Gastroesophageal sphincter (tissue), 3 donors: ENCODE data around the gene LTBP1.

ENCODE experiments used
- CTCF ChIP-seq, 4 experiments: fragments of 200-600 bp in 2 of 4; fragments of 450-650 bp in 2 of 4; sonication (generic) in 1 of 4; IDR thresholded peaks; one replicate each; pipeline ENCODE4 v1.5.1; 2017 to 2019; ENCODE audit warnings: antibody characterized with exemption in 4 of 4, mild to moderate bottlenecking in 2 of 4, moderate library complexity in 2 of 4
- POLR2A ChIP-seq, 2 donors: fragments of 450-650 bp; IDR thresholded peaks; one replicate each; pipeline ENCODE4 v1.6.1; 2017; ENCODE audit warnings: antibody characterized with exemption in 2 of 2, mild to moderate bottlenecking in 2 of 2, moderate library complexity in 1 of 2
- POLR2AphosphoS5 ChIP-seq: sonication (generic); formaldehyde crosslinking; IDR thresholded peaks from one replicate; pipeline ENCODE4 v1.6.1; 2017; ENCODE audit warnings: antibody characterized with exemption

- TF ChIP-seq CTCF (IDR thresholded peaks at IDR 0.05) (no peak), POLR2AphosphoS5 (no peak), POLR2A (IDR thresholded peaks at IDR 0.05) (no peak)
Measured at GRCh38 chr2:32910883-32911598, 35.7 kb upstream of the LTBP1 start.
